Upper lobe of left lung (tissue), 6 donors: Measurements from ENCODE around the gene ALDH3A1. TPM values are rescaled to one million over a fixed set of nuclear protein-coding genes. Genes with fewer than 3 reads are reported as not detected.

ENCODE experiments used
- ATAC-seq, 2 donors: fragments of 200-7000 bp; cut with Tn5 transposase; one replicate each; pipeline ENCODE4 v1.9.1; 2022; ENCODE audit warnings: mild to moderate bottlenecking in 2 of 2, moderate library complexity in 2 of 2; ENCODE audit not compliant: low FRiP score in 2 of 2
- DNase-seq, 2 donors: peaks; one replicate each; pipeline ENCODE4 v3.0.0-alpha.2; 2019 to 2020
- H3K27ac ChIP-seq, 4 donors: fragments of 200-600 bp; sonication (generic); one replicate each; pipeline ENCODE4 v1.5.1; 2016 to 2019
- H3K27me3 ChIP-seq, 4 donors: fragments of 200-600 bp; sonication (generic); one replicate each; pipeline ENCODE4 v1.5.1; 2017 to 2019
- H3K36me3 ChIP-seq, 4 donors: fragments of 200-600 bp; sonication (generic); one replicate each; pipeline ENCODE4 v1.5.1; 2016 to 2019
- H3K4me1 ChIP-seq, 4 donors: fragments of 200-600 bp; sonication (generic); one replicate each; pipeline ENCODE4 v1.5.1; 2018 to 2019
- H3K4me3 ChIP-seq, 4 donors: fragments of 200-600 bp; sonication (generic); one replicate each; pipeline ENCODE4 v1.5.1; 2017 to 2019; ENCODE audit warnings: mild to moderate bottlenecking in 2 of 4, moderate library complexity in 1 of 4
- H3K9me3 ChIP-seq, 4 donors: fragments of 200-600 bp; sonication (generic); one replicate each; pipeline ENCODE4 v1.5.1; 2018 to 2019
- EP300 ChIP-seq, 4 donors: sonication (generic); formaldehyde crosslinking; IDR thresholded peaks; one replicate each; pipeline ENCODE4 v1.5.1; 2017; ENCODE audit warnings: antibody characterized with exemption in 4 of 4, control low read depth in 2 of 4
- POLR2A ChIP-seq, 4 donors: fragments of 450-650 bp; IDR thresholded peaks; one replicate each; pipeline ENCODE4 v1.5.1; 2016 to 2017; ENCODE audit warnings: antibody characterized with exemption in 4 of 4, mild to moderate bottlenecking in 2 of 4
- POLR2AphosphoS5 ChIP-seq, 2 donors: sonication (generic); formaldehyde crosslinking; IDR thresholded peaks; one replicate each; pipeline ENCODE4 v1.5.1; 2017; ENCODE audit warnings: antibody characterized with exemption in 2 of 2
- WGBS, 2 donors: methylation state at CpG; one replicate each; pipeline ENCODE4 v1.1.5; 2017 to 2018; 5-methylcytosine and 5-hydroxymethylcytosine counted together
- total RNA-seq, 6 donors: library from RNA; depleted of rRNA in 4 of 6; stranded (reverse); fragments of >200 nt in 4 of 6; gene quantifications; one replicate each; pipeline versions ENCODE4 v1.1.0 to v1.2.1, GENCODE V29; 2016 to 2021
- TF ChIP-seq, protein P1 (sequence below), 6 experiments: fragments of 450-650 bp in 4 of 6; fragments of 200-600 bp in 2 of 6; sonication (generic) in 2 of 6; IDR thresholded peaks; one replicate each; pipeline ENCODE4 v1.5.1; 2016 to 2019; ENCODE audit warnings: antibody characterized with exemption in 6 of 6
- donor health status: DM: no; HTN: no; CAD: no; lungs with moderate emphysema.
- donor health status: DM: no; HTN: yes; CAD: no; lungs with severe emphysema.

Gene ALDH3A1
- total RNA-seq, 6 donors from 2014 or later, result 2.4 to 72.8 (median 9.1) TPM

DNA sequence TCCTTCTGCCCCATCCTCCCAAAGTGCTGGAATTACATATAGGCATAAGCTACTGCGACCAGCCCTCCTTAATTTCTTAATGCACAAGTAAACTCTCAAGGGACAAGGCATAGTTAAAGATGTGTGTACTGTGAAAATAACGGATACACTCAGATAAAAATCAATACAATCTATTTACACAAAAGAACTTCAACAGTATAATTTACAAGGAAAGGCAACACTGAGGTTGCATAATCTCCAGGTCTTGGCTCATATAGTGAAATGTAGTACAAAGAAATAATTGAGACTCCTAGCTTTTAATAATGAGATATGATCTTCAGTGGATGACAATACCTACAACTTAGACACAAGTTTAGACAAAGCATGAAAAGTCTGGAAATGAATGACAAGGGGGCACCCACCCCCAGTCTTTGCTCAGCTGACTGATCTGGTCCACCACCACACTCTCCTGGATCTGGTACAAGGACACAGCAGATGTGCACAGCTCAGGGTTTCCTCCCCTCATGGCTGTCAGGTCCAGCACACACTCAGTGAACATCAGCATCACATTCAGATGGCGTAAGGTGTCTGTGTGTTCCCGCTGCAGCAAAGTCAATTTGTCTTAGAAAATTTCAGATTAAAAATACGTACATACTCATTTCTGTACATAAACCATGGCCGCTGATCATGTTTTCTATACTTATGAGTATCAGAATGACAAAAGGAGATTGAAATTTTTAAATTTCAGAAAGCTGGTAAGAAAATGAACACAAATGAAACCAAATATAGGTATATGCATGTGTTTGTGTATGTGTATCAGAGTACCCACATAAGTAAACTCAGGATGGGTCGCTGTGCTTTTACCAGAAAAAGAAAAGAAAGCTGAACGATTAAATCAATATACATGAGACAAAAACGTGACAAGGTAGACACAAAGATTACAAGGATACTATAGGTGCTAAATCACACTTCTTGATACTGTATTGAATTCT, 33.7 kb upstream of the ALDH3A1 start:
- H3K4me3 ChIP-seq, result no peak overlapping the region
- ATAC-seq (no peak), DNase-seq (no peak)
- H3K4me1 ChIP-seq, result no peaks in the 10 kb centered on the region
- H3K27me3 ChIP-seq, result no peaks in the 10 kb centered on the region
- TF ChIP-seq POLR2A (IDR thresholded peaks at IDR 0.05), result no peak
- TF ChIP-seq, protein P1, sequence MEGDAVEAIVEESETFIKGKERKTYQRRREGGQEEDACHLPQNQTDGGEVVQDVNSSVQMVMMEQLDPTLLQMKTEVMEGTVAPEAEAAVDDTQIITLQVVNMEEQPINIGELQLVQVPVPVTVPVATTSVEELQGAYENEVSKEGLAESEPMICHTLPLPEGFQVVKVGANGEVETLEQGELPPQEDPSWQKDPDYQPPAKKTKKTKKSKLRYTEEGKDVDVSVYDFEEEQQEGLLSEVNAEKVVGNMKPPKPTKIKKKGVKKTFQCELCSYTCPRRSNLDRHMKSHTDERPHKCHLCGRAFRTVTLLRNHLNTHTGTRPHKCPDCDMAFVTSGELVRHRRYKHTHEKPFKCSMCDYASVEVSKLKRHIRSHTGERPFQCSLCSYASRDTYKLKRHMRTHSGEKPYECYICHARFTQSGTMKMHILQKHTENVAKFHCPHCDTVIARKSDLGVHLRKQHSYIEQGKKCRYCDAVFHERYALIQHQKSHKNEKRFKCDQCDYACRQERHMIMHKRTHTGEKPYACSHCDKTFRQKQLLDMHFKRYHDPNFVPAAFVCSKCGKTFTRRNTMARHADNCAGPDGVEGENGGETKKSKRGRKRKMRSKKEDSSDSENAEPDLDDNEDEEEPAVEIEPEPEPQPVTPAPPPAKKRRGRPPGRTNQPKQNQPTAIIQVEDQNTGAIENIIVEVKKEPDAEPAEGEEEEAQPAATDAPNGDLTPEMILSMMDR (IDR thresholded peaks at IDR 0.05), result no peak
- TF ChIP-seq EP300 (IDR thresholded peaks at IDR 0.05), result no peak
- no peak for TF ChIP-seq POLR2AphosphoS5 (IDR thresholded peaks at IDR 0.05)
- H3K27ac ChIP-seq, result no peak overlapping the region
- no peaks in the 10 kb centered on the region for H3K9me3 ChIP-seq
- 84 to 89% methylated on average over 9 of the region's 9 CpGs for WGBS, 2 donors
- H3K36me3 ChIP-seq, result peaks cover 0 to 84% (median 20%) of the 10 kb centered on the region in 4 donors

DNA sequence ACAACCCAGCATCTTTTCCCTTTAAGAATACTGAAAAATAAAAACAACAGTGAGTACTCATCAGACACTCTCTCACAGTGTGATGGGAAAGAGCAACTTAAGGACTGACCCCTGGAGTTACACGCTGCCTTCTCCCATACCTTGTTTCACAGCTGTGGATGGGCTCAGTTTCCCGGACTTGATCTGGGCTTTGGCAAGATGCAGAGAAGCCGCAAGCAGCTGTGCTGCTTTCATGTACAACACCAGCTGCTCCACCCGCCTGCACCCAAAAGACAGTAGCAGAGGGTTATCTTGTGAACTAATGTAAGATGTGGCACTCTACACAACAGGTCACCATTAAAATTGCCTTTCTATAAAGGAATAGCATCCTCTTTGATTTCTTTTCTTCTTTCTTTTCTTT, 32.7 kb upstream of the ALDH3A1 start:
- DNase-seq, result no peak
- Histone ChIP-seq H3K36me3 (peaks cover 0 to 87% (median 26%) of the 10 kb centered on the region in 4 donors), H3K9me3 (no peaks in the 10 kb centered on the region), H3K27ac (no peak overlapping the region), H3K4me3 (no peak overlapping the region), H3K4me1 (no peaks in the 10 kb centered on the region), H3K27me3 (no peaks in the 10 kb centered on the region)
- ATAC-seq, result no peak
- WGBS, 2 donors, result 95% methylated on average over 4 of the region's 4 CpGs
- TF ChIP-seq EP300 (IDR thresholded peaks at IDR 0.05) (no peak), POLR2AphosphoS5 (IDR thresholded peaks at IDR 0.05) (no peak), POLR2A (IDR thresholded peaks at IDR 0.05) (no peak)
- TF ChIP-seq, protein P1 (IDR thresholded peaks at IDR 0.05), result no peak

DNA sequence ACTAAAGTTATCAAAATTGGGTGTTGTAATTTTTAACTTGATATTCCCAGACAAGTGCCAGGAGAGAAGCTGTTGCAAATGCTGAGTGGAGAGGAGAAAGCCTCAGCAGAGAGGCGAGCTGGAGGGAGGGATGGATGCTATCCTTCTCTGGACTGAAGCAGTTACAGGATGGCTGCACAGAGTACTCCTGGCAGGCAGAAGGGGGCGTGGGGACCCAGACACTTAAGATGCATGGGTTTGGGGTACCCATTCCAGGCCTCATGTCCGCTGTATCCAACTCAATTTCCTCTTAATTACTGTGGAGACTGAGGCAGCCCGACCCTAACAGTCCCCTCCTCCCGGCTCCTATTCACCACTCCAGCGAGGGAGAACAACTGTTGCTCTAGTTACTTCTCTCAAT, 25.4 kb upstream of the ALDH3A1 start:
- Histone ChIP-seq H3K4me3 (no peak overlapping the region), H3K27me3 (no peaks in the 10 kb centered on the region), H3K4me1 (no peaks in the 10 kb centered on the region), H3K27ac (no peak overlapping the region), H3K36me3 (peaks cover 4 to 46% (median 17%) of the 10 kb centered on the region in 4 donors), H3K9me3 (no peaks in the 10 kb centered on the region)
- ATAC-seq (no peak), DNase-seq (no peak)
- 88 to 91% methylated on average over 6 of the region's 6 CpGs for WGBS, 2 donors
- TF ChIP-seq POLR2A (IDR thresholded peaks at IDR 0.05) (no peak), POLR2AphosphoS5 (IDR thresholded peaks at IDR 0.05) (no peak), EP300 (IDR thresholded peaks at IDR 0.05) (no peak)
- TF ChIP-seq, protein P1 (IDR thresholded peaks at IDR 0.05), result no peak

DNA sequence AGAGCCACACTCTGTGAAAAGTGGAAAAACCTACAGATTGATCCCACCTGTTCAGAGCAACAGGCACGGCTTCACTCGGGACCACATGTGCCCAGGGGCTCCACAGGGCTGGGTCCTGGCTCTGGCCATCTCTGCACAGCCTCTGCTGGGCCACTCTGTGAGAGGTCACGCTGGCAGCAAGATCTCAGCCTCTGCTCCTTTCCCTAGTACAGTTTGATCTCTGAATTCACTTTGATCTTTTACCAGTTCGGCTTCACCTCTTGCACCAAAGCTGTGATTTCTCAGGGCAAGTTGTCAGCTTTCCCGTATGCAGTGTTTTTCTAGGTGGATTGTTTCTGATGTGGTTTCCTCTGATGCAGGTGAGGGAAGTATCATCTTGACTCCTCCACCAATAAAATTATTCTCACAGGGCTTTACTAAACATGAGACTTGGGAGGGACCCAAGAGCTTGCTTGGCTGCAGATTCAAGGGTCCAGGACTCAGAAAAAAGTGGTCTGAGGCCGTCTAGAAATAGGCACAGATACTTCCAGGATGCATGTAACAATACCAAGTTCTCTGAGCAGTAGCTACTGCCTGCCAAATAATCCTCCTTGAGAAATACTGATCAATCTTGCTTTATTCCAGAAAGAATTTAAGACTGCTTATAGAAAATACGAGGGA, 24.0 kb upstream of the ALDH3A1 start:
- Histone ChIP-seq H3K4me1 (no peaks in the 10 kb centered on the region), H3K27ac (no peak overlapping the region), H3K36me3 (peaks cover 4 to 33% (median 13%) of the 10 kb centered on the region in 4 donors), H3K27me3 (no peaks in the 10 kb centered on the region), H3K9me3 (no peaks in the 10 kb centered on the region), H3K4me3 (no peak overlapping the region)
- no peak for TF ChIP-seq POLR2A (IDR thresholded peaks at IDR 0.05)
- no peak for TF ChIP-seq POLR2AphosphoS5 (IDR thresholded peaks at IDR 0.05)
- TF ChIP-seq, protein P1 (IDR thresholded peaks at IDR 0.05), result no peak
- TF ChIP-seq EP300 (IDR thresholded peaks at IDR 0.05), result no peak
- no peak for DNase-seq
- ATAC-seq, result no peak
- 65 to 74% methylated on average over 6 to 7 of the region's 7 CpGs for WGBS, 2 donors
